ENCODE measurements around the gene PHF12. TPM values are rescaled to one million over a fixed set of nuclear protein-coding genes. Genes with fewer than 3 reads are reported as not detected.

PHF12 gene
- total and polyA plus RNA-seq, 2 of the 13 experiments (the other 11 are each of a cell fraction or from before 2014, with no cell fraction given), result 9.8 to 17.1 TPM

GRCh38 chr17:28999206-28999605 lies 47.9 kb upstream of the PHF12 start:
- no peak overlapping the region for H3K9ac ChIP-seq (ENCODE audit: insufficient read depth, low read depth, low read length)
- no peak overlapping the region for H3K4me2 ChIP-seq (ENCODE audit: low read depth, low read length)
- H3K36me3 ChIP-seq (replicated peaks in 1 of 2; ENCODE audit: control insufficient read depth in 1 of 2, insufficient read depth in 2 of 2, low read length in 2 of 2), result no peaks in the 10 kb centered on the region
- DNase-seq (ENCODE audit: low spot score), result no peak
- BruUV-seq (replicated peaks), result no TSS peak
- H4K20me1 ChIP-seq (ENCODE audit: insufficient read depth, low read length), result peaks cover 8% of the 10 kb centered on the region; the same call in 1 of the 2 replicates
- no peak for FAIRE-seq
- no peak overlapping the region for H3K27ac ChIP-seq (ENCODE audit: extremely low read length, insufficient read depth, low read length)
- POLR2A ChIA-PET, result no interaction called here
- WGBS (ENCODE audit: low lambda C conversion rate), result 8% methylated on average over 2 of the region's 5 CpGs
- no peak overlapping the region for H2AFZ ChIP-seq (ENCODE audit: low read length)
- H3K27me3 ChIP-seq (ENCODE audit: control insufficient read depth in 1 of 2, insufficient read depth in 2 of 2, low read length in 2 of 2), result peaks cover 7 to 41% of the 10 kb centered on the region in 2 experiments
- no peaks in the 10 kb centered on the region for H3K9me3 ChIP-seq (ENCODE audit: low read length)
- H3K4me3 ChIP-seq (replicated peaks in 1 of 3; ENCODE audit: insufficient read depth in 1 of 3, low read depth in 2 of 3, low read length in 3 of 3), result no peak overlapping the region
- intact Hi-C loops (cut with micrococcal nuclease; ENCODE audit: unreplicated experiment), result no loop called here
- ATAC-seq, result no peak
- in situ Hi-C loops (cut with HindIII; ENCODE audit: extremely low pct_ligation_motif_present, low pct_unique_long_range_greater_than_20kb), result no loop called here
- no peaks in the 10 kb centered on the region for H3K79me2 ChIP-seq (ENCODE audit: insufficient read depth, low read length)
- H3K4me1 ChIP-seq (ENCODE audit: insufficient read depth, low read length), result peaks cover 37% of the 10 kb centered on the region
- CTCF ChIA-PET (ENCODE audit: low intra/inter-chr PET ratio, low total read pairs), result no interaction called here
- TF ChIP-seq, protein P1, sequence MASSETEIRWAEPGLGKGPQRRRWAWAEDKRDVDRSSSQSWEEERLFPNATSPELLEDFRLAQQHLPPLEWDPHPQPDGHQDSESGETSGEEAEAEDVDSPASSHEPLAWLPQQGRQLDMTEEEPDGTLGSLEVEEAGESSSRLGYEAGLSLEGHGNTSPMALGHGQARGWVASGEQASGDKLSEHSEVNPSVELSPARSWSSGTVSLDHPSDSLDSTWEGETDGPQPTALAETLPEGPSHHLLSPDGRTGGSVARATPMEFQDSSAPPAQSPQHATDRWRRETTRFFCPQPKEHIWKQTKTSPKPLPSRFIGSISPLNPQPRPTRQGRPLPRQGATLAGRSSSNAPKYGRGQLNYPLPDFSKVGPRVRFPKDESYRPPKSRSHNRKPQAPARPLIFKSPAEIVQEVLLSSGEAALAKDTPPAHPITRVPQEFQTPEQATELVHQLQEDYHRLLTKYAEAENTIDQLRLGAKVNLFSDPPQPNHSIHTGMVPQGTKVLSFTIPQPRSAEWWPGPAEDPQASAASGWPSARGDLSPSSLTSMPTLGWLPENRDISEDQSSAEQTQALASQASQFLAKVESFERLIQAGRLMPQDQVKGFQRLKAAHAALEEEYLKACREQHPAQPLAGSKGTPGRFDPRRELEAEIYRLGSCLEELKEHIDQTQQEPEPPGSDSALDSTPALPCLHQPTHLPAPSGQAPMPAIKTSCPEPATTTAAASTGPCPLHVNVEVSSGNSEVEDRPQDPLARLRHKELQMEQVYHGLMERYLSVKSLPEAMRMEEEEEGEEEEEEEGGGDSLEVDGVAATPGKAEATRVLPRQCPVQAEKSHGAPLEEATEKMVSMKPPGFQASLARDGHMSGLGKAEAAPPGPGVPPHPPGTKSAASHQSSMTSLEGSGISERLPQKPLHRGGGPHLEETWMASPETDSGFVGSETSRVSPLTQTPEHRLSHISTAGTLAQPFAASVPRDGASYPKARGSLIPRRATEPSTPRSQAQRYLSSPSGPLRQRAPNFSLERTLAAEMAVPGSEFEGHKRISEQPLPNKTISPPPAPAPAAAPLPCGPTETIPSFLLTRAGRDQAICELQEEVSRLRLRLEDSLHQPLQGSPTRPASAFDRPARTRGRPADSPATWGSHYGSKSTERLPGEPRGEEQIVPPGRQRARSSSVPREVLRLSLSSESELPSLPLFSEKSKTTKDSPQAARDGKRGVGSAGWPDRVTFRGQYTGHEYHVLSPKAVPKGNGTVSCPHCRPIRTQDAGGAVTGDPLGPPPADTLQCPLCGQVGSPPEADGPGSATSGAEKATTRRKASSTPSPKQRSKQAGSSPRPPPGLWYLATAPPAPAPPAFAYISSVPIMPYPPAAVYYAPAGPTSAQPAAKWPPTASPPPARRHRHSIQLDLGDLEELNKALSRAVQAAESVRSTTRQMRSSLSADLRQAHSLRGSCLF (CRISPR knock-in tag; IDR thresholded peaks at IDR 0.05; ENCODE audit: borderline replicate concordance), result no peak
- TF ChIP-seq CREBL2 (CRISPR knock-in tag; IDR thresholded peaks at IDR 0.05; ENCODE audit: borderline replicate concordance), result no peak
- TF ChIP-seq ZBTB4 (CRISPR knock-in tag; IDR thresholded peaks at IDR 0.05; ENCODE audit: borderline replicate concordance), result no peak
- no peak for TF ChIP-seq ZNF562 (CRISPR knock-in tag; IDR thresholded peaks at IDR 0.05; ENCODE audit: borderline replicate concordance)
- TF ChIP-seq ZNF230 (CRISPR knock-in tag; IDR thresholded peaks at IDR 0.05), result no peak
- no peak for TF ChIP-seq ZNF260 (CRISPR knock-in tag; IDR thresholded peaks at IDR 0.05; ENCODE audit: borderline replicate concordance, low read depth)
- TF ChIP-seq ZNF468 (CRISPR knock-in tag; IDR thresholded peaks at IDR 0.05), result no peak
- no peak for TF ChIP-seq MXI1 (IDR thresholded peaks at IDR 0.05; ENCODE audit: borderline replicate concordance, low read depth, low read length)
- no peak for TF ChIP-seq NR2F1 (CRISPR knock-in tag; IDR thresholded peaks at IDR 0.05)
- TF ChIP-seq, protein P2, sequence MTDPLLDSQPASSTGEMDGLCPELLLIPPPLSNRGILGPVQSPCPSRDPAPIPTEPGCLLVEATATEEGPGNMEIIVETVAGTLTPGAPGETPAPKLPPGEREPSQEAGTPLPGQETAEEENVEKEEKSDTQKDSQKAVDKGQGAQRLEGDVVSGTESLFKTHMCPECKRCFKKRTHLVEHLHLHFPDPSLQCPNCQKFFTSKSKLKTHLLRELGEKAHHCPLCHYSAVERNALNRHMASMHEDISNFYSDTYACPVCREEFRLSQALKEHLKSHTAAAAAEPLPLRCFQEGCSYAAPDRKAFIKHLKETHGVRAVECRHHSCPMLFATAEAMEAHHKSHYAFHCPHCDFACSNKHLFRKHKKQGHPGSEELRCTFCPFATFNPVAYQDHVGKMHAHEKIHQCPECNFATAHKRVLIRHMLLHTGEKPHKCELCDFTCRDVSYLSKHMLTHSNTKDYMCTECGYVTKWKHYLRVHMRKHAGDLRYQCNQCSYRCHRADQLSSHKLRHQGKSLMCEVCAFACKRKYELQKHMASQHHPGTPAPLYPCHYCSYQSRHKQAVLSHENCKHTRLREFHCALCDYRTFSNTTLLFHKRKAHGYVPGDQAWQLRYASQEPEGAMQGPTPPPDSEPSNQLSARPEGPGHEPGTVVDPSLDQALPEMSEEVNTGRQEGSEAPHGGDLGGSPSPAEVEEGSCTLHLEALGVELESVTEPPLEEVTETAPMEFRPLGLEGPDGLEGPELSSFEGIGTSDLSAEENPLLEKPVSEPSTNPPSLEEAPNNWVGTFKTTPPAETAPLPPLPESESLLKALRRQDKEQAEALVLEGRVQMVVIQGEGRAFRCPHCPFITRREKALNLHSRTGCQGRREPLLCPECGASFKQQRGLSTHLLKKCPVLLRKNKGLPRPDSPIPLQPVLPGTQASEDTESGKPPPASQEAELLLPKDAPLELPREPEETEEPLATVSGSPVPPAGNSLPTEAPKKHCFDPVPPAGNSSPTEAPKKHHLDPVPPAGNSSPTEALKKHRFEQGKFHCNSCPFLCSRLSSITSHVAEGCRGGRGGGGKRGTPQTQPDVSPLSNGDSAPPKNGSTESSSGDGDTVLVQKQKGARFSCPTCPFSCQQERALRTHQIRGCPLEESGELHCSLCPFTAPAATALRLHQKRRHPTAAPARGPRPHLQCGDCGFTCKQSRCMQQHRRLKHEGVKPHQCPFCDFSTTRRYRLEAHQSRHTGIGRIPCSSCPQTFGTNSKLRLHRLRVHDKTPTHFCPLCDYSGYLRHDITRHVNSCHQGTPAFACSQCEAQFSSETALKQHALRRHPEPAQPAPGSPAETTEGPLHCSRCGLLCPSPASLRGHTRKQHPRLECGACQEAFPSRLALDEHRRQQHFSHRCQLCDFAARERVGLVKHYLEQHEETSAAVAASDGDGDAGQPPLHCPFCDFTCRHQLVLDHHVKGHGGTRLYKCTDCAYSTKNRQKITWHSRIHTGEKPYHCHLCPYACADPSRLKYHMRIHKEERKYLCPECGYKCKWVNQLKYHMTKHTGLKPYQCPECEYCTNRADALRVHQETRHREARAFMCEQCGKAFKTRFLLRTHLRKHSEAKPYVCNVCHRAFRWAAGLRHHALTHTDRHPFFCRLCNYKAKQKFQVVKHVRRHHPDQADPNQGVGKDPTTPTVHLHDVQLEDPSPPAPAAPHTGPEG (CRISPR knock-in tag; IDR thresholded peaks at IDR 0.05), result no peak
